Neuron (in vitro differentiated cells): ENCODE measurements around the gene NFKBIE.
A peak's percentile ranks its signal among the peaks of the same experiment; 100 is the strongest.

Source experiments
- H2AFZ ChIP-seq: one replicate; pipeline ENCODE4 v1.6.1; 2013; ENCODE audit warnings: low read depth, mild to moderate bottlenecking, inconsistent platforms, low read length, moderate library complexity
- H3K27me3 ChIP-seq: one replicate; pipeline ENCODE4 v1.6.1; 2013; ENCODE audit warnings: low read length; ENCODE audit not compliant: insufficient read depth
- H3K36me3 ChIP-seq: one replicate; pipeline ENCODE4 v1.6.1; 2013; ENCODE audit warnings: low read length; ENCODE audit not compliant: insufficient read depth
- H3K4me1 ChIP-seq: one replicate; pipeline ENCODE4 v1.6.1; 2013; ENCODE audit warnings: low read length; ENCODE audit not compliant: insufficient read depth
- H3K4me3 ChIP-seq: 2 replicates; pipeline ENCODE4 v1.5.1; 2013; ENCODE audit warnings: mild to moderate bottlenecking, low read length, moderate library complexity
- H3K9me3 ChIP-seq: one replicate; pipeline ENCODE4 v1.6.1; 2013; ENCODE audit warnings: low read length

The NFKBIE gene

DNA sequence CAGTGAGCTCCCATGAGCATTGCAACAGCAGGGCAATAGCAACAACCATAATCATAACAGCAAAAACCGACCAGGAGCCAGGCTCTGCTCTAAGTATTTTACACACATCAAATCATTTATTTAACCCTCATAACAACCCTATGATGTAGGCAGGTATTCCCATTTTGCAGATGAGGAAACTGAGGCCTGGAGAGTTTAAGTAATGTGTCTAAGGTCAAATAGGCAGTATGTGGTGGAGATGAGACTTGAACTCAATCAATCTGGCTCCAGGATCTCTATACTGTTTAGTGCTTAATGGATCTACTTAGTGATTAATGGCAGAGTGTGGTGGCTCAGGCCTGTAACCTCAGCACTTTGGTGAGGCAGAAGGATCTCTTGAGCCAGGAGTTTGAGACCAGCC, 8.3 kb upstream of the NFKBIE start:
- no peaks in the 10 kb centered on the region for H3K27me3 ChIP-seq
- H3K9me3 ChIP-seq = no peaks in the 10 kb centered on the region
- peaks cover 15% of the 10 kb centered on the region for H3K36me3 ChIP-seq
- H3K4me1 ChIP-seq = peaks cover 25% of the 10 kb centered on the region
- H3K4me3 ChIP-seq = no peak overlapping the region
- H2AFZ ChIP-seq = no peak overlapping the region

DNA sequence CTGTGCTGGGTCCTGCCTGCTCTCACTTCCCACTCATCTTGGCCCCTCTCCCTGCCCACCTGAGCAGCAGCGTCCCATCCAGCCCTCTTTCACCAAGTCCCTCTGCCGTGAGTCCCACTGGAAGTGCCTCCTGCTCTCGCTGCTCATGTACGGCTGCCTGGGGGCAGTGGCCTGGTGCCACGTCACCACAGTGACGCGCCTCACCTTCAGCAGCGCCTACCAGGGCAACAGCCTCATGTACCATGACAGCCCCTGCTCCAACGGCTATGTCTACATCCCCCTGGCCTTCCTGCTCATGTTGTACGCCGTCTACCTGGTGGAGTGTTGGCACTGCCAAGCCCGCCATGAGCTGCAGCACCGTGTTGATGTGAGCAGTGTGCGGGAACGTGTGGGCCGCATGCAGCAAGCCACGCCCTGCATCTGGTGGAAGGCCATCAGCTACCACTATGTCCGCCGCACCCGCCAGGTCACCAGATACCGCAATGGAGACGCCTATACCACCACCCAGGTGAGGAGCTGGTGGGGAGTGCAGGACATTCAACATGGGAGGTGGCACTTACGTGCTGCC, 7.7 kb upstream of the NFKBIE start:
- Histone ChIP-seq H3K4me1 (peaks cover 30% of the 10 kb centered on the region), H2AFZ (no peak overlapping the region), H3K36me3 (peaks cover 15% of the 10 kb centered on the region), H3K9me3 (no peaks in the 10 kb centered on the region), H3K4me3 (no peak overlapping the region), H3K27me3 (no peaks in the 10 kb centered on the region)

DNA sequence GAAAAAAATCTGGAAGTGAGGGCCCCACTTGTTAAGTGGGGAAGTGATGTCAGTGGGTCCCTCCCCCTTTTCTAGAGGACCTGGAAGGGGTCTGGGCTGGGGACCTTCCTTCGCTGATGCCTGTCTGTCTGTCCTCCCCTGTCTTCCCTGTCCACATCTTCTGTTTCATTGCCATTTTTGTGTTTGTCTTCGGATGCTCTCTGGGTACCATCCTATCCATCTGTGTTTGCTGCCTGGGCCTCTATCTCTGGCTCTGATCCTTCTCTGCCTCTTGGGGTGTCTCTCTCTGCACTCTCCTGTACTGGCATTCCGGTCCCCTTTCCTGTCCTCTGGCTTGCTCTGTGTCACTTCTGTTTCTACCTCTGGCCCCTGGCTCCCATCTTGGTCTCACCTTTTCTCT, 7.2 kb upstream of the NFKBIE start:
- Histone ChIP-seq H3K4me1 (peaks cover 35% of the 10 kb centered on the region), H3K4me3 (no peak overlapping the region), H2AFZ (no peak overlapping the region), H3K36me3 (peaks cover 15% of the 10 kb centered on the region), H3K9me3 (no peaks in the 10 kb centered on the region), H3K27me3 (no peaks in the 10 kb centered on the region)

DNA sequence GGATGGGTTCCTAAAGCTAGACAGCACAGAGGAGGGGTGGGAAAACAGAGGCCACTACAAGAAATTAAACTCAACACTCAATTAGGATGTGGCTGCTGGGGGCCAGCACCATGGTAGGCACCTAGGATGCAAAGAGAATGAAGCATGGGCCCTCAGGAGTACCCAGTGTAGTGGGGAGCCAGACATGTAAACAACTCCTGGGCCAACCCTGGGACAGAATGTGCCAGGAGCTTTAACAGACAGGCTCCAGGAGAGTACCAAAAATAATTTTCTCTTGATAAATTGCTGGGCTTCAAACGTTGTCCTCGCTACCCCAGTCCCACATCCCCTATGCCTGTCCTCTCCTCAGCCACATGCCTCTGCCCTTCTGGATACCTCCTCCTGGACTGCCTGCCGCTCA, 6.6 kb upstream of the NFKBIE start:
- Histone ChIP-seq H3K9me3 (no peaks in the 10 kb centered on the region), H3K27me3 (no peaks in the 10 kb centered on the region), H3K4me3 (peak overlapping the region; percentile 43), H2AFZ (no peak overlapping the region), H3K4me1 (peaks cover 40% of the 10 kb centered on the region), H3K36me3 (peaks cover 15% of the 10 kb centered on the region)

DNA sequence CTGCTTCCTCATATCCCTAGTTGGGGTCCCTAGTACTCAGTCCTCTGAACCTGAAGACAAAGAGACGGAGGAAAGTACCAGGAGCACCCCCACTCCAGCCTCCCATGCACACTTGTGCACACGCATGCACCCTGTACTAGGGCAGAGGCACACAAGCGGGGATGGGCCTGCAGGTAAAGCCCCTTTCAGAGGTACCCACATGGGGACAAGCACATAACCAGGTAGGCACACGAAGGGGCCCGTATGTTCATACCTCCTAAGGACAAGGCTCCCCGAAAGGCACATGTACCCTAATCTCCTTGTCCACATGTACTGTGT, 6.0 kb upstream of the NFKBIE start:
- peaks cover 15% of the 10 kb centered on the region for H3K36me3 ChIP-seq
- peaks cover 44% of the 10 kb centered on the region for H3K4me1 ChIP-seq
- H3K9me3 ChIP-seq = no peaks in the 10 kb centered on the region
- no peak overlapping the region for H2AFZ ChIP-seq
- peak overlapping the region; percentile 43 for H3K4me3 ChIP-seq
- no peaks in the 10 kb centered on the region for H3K27me3 ChIP-seq

DNA sequence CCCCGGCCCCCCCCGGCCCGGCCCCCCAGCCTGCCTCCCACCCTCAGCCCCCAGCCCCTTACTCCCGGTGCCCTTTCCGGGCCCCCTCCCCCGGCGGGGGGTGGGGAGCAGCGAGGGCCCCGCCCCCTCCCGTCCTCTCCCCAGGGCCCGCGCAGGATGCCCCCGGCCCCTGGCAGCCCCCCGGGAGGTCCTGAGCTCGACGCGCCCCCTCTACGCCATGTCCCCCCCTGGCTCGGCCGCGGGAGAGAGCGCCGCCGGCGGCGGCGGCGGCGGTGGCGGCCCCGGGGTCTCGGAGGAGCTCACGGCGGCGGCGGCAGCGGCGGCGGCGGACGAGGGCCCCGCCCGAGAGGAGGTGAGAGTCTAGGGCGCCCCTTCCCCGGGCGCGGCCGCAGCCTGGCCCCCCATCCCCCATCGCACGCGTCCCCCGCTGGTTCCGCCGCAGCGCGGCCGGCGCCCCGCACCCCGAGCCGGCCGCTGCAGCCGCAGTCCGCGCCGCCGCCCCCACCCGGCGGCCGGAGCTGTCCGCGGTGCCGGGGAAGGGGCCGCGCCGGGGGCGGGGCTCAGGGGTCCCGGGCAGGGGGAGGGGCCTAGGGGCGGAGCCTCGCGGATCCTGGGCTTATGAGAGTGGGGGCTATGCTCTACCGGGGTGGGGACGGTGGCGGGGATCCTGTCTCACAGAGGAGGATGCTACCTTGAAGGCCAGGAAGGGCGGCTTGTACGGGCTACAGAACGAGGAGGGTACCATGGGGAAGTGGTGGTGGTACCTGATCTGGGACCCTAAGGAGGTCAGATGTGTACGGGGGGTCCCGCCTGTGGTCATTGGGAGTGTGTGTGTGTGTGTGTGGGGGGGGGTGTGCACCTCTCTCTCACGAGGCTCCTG, 5.4 kb upstream of the NFKBIE start:
- Histone ChIP-seq H3K36me3 (peaks cover 14% of the 10 kb centered on the region), H3K4me1 (peaks cover 44% of the 10 kb centered on the region), H3K4me3 (peak overlapping the region; percentile 43), H3K9me3 (no peaks in the 10 kb centered on the region), H2AFZ (no peak overlapping the region), H3K27me3 (no peaks in the 10 kb centered on the region)

DNA sequence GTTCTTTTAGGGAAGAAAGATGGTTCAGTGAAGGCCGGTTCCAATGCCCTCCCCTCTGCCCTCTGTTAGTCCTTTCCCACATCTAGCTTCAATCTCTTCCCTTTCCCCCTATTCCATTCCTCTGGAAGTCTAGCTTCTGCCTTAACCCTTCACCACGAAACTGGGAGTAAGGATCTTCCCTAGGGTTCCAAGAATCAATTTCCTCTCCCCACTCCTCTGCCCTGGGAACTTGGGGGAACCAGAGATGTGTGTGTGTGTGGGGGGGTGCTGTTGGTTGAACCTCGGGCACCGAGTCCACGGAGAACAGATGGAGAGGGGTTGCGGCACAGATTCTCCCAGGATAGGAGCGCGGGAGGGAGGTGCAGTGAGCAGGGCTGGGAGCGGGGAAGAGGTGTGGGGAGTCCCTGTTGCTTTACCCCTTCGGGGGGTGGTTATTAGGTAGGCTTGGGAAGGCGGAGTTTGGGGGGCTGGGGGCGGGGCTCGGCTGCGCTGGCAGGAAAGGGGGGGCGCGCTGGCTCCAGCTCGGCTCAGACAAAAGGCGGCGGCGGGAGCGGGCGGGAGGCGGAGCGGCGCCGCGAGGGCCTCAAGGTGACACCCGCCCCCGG, 4.7 kb upstream of the NFKBIE start, which contains the start of gene TMEM151B:
Gene TMEM151B (plus strand): TSS at position 530 of the 605 bp plus-strand sequence. CDS start 293 bp downstream, outside the sequence.
- peaks cover 44% of the 10 kb centered on the region for H3K4me1 ChIP-seq
- peaks cover 9% of the 10 kb centered on the region for H3K36me3 ChIP-seq
- H3K4me3 ChIP-seq = peak within 1 kb of the TSS; percentile 54
- no peaks in the 10 kb centered on the region for H3K9me3 ChIP-seq
- H2AFZ ChIP-seq = no peak within 1 kb of the TSS
- no peaks in the 10 kb centered on the region for H3K27me3 ChIP-seq

DNA sequence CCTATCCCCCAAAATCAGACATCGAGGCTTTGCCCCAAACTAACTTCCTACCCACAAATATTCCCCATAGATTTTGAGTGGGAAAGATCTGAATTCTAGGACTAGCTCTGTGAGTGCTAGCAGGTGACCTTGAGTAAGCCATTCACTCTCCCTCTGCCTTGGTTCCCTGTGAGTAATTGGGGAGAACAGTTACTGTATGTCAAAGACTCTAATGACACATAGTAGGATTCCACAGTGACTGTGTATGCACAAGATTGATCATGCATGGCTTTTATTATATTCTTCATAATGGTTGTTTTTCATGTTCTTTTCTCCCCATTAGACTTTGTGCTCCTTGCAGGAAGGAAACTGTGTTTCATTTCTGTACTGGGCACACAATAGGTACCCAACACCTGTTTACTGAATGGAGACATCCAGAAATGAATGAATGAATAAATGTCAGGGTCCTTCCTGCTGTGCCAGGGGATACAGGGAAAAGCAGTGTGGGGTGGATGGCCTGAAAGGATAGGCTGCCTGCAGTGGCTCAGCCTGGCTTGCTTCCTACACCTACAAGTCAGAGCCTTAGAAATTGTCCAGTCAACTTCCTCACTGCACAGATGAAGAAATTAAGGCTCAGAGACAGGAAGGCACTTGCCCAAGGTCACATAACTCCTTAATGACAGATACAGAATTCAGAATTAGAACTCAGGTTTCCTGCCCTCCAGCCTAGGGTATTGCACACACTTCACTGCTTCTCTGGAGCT, 4.0 kb upstream of the NFKBIE start:
- no peaks in the 10 kb centered on the region for H3K27me3 ChIP-seq

DNA sequence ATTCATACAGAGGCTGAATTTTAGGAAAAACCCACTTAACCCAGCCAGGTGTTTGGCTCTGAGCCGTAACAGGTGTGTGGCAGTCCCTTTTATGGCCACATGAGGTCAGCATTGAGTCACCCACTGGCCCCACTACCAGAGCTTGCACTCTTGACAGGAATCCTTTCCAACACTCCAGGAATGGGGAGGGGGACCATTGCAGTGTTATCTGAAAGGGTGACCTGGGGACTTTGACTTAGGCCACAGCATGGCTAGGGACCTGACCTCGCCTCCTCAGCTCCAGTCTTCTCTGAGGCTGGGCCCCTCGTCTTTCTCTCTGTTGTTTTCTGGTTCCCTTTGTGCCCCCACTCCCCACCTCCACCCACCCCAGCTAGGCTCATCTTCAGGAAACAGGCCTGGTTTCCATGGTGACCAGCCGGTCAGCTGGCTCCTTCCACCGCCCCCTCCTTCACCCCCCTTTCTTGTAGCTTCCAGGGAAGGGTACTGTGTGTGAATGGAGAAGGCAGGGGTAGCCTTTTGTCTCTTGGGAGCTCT, 2.8 kb upstream of the NFKBIE start:
- H3K9me3 ChIP-seq = no peaks in the 10 kb centered on the region
- peaks cover 2% of the 10 kb centered on the region for H3K36me3 ChIP-seq
- H3K27me3 ChIP-seq = no peaks in the 10 kb centered on the region
- peak overlapping the region; percentile 3 for H3K4me3 ChIP-seq
- H2AFZ ChIP-seq = no peak overlapping the region
- peaks cover 60% of the 10 kb centered on the region for H3K4me1 ChIP-seq

More for the DNA sequence above, 4.0 kb upstream of the NFKBIE start:
- Histone ChIP-seq H3K9me3 (no peaks in the 10 kb centered on the region), H3K4me3 (peak overlapping the region; percentile 54), H3K36me3 (peaks cover 7% of the 10 kb centered on the region), H3K4me1 (peaks cover 48% of the 10 kb centered on the region), H2AFZ (no peak overlapping the region)

DNA sequence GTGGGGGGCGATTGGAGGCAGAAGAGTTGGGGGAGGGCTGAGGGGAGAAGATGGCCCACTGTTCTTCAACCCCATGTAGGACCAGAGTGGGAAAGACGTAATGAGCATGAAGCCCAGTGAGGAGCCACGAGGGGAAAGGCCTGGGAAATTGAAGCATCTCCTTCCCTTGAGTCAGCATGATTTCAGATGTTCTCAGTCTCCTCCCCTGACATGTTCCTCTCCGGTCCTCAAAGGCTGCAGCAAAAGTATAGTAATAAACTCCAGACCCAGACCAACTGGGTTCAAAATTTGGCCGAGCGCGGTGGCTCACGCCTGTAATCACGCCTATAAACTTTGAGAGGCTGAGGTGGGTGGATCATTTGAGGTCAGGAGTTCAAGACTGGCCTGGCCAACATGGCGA, 1.9 kb upstream of the NFKBIE start:
- no peaks in the 10 kb centered on the region for H3K27me3 ChIP-seq
- H2AFZ ChIP-seq = no peak overlapping the region
- H3K4me1 ChIP-seq = peaks cover 67% of the 10 kb centered on the region
- no peak overlapping the region for H3K4me3 ChIP-seq
- H3K36me3 ChIP-seq = no peaks in the 10 kb centered on the region
- H3K9me3 ChIP-seq = no peaks in the 10 kb centered on the region

DNA sequence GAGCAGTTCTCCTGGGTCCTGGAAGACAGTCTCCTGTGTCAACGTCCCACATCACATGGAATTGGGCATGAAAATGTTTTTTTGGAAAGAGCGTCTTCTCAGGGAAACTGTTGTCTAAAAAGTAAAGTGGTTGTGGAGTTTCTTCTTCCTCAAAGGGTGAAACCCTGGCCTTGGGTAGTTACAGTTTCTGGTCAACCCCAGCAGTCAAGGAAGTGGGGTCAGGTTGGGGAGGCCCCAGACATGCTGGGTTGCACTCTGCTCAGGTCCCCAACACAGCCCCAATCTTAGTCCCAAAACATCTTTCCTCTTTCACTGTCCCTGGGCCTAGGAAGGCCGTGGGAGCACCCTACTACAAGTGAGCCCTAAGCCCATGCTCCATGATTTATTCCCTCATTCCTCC, 996 bp upstream of the NFKBIE start:
- Histone ChIP-seq H3K27me3 (no peaks in the 10 kb centered on the region), H3K4me3 (no peak overlapping the region), H3K9me3 (no peaks in the 10 kb centered on the region), H3K36me3 (no peaks in the 10 kb centered on the region), H3K4me1 (peaks cover 63% of the 10 kb centered on the region), H2AFZ (no peak overlapping the region)

DNA sequence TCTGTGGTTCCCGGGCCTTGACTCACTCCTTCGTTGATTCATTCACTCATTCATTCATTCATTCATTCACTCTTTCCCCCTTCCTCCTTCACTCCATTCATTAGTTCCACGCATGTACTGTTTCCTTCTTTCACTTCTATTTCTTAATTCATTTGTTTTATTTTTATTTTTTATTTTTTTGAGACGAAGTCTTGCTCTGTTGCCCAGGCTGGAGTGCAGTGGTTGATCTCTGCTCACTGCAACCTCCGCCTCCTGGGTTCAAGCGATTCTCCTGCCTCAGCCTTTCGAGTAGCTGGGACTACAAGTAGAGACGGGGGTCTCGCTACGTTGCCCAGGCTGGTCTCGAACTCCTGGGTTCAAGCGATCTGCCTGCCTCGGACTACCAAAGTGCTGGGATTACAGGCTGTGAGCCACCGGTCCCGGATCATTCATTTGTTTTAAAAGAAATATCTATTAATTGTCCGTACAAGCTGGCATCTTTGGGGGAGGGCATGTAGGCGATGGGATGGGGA, 427 bp upstream of the NFKBIE start:
- Histone ChIP-seq H3K9me3 (no peaks in the 10 kb centered on the region), H3K4me1 (peaks cover 60% of the 10 kb centered on the region), H2AFZ (peak overlapping the region; percentile 66), H3K36me3 (no peaks in the 10 kb centered on the region), H3K4me3 (peak overlapping the region; percentile 17), H3K27me3 (no peaks in the 10 kb centered on the region)
